AG04449 (cell line): ENCODE measurements around the gene ZBTB42.

Experiments used
- CTCF ChIA-PET: fragments of 350-600 bp; formaldehyde crosslinking; extraction: SDS; loops from one replicate; lab custom pipeline; 2021; ENCODE audit warnings: antibody characterized with exemption; lab: Yijun Ruan, JAX
- POLR2A ChIA-PET: fragments of 400-600, 350-600 bp; formaldehyde crosslinking; extraction: SDS; loops from one replicate; lab custom pipeline; 2020; ENCODE audit warnings: antibody characterized with exemption, inconsistent platforms; lab: Yijun Ruan, JAX
- DNase-seq: peaks from one replicate; pipeline ENCODE4 v3.0.0-alpha.2; 2010; ENCODE audit warnings: low read depth, low spot score
- H3K4me3 ChIP-seq: 2 replicates; pipeline ENCODE4 v1.5.1; 2011; ENCODE audit warnings: low read depth, mild to moderate bottlenecking, control low read depth, low read length
- TF ChIP-seq, protein P1 (sequence below): IDR thresholded peaks from one replicate; pipeline ENCODE4 v1.5.1; 2011; ENCODE audit warnings: mild to moderate bottlenecking, moderate library complexity, low read length, control low read depth, inconsistent platforms; ENCODE audit not compliant: insufficient read depth; ENCODE audit errors: missing control alignments

ZBTB42 gene

DNA sequence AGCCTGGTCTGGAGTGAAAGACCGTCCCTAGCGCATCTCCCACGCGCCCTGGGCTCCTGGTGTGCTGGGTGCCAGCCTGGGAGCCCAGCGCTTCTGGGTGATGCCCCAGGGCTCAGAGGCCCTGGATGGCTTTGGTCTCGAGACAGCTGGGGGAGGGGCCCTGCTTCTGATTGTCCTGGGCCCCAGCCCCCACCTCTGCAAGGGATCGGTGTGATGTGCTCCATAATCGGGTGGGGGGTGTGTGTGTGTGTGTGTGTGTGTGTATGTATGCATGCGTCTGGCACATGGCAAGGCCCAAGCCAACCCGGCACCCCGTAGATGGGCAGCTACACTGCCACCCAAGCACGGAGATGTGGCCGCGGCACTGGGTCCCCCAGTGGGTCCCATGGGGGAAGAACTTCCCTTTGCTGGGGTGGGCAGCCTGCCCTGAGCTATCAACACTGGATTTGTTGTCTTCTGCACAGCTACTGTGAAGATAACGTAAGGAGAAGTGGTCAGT lies 3.1 kb downstream of the ZBTB42 start:
- H3K4me3 ChIP-seq, result no peak overlapping the region
- ChIA-PET POLR2A (no interaction called here), CTCF (interaction anchor here (0.8 to 1.5 kb wide), 2 partner anchors 33 to 37 kb away, joined by 3 read pairs; no protein-coding TSS in a partner anchor)
- DNase-seq, result no peak
- TF ChIP-seq, protein P1, sequence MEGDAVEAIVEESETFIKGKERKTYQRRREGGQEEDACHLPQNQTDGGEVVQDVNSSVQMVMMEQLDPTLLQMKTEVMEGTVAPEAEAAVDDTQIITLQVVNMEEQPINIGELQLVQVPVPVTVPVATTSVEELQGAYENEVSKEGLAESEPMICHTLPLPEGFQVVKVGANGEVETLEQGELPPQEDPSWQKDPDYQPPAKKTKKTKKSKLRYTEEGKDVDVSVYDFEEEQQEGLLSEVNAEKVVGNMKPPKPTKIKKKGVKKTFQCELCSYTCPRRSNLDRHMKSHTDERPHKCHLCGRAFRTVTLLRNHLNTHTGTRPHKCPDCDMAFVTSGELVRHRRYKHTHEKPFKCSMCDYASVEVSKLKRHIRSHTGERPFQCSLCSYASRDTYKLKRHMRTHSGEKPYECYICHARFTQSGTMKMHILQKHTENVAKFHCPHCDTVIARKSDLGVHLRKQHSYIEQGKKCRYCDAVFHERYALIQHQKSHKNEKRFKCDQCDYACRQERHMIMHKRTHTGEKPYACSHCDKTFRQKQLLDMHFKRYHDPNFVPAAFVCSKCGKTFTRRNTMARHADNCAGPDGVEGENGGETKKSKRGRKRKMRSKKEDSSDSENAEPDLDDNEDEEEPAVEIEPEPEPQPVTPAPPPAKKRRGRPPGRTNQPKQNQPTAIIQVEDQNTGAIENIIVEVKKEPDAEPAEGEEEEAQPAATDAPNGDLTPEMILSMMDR, result no peak

DNA sequence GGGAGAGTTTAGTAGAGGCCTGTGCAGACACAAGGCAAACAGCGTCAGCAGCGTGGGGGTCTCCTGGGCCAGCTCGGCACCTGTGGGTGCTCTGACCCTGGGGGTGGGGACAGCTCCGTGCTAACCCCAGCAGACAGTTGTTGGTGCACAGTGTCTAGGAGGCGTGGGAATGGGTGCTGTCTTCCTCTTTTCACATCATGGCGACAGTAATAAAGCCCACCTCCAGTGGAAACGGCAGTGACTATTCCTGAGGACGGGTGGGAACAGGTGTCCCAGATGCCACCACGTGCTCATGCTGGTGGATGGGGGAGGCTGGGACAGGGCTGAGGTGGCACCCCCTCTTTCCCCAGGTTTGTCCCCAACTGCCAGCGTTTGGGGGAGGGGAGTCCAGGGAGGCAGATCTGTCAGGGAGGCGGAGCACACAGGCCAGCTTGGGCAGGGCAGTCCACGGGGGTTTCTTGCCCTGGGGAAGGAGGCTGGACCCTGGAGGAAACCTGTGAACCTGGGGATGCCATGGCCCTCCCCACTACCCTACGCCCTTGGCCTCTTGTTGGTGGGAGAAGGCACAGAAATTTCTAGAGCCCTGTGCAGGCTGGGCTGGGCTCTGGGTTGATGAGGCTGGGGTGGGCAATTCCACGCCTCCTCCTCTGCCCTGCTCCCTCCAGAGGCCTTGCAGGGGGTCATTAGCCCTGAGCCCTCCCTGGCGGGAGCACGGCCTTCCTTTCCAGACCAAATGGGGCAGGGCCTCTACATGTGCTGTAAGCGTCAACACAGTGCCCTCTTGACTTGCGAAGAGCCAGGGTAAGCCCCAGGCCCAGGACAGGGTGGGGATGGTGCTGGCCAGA lies 3.8 kb downstream of the ZBTB42 start:
- TF ChIP-seq, protein P1, result no peak
- DNase-seq, result no peak
- CTCF ChIA-PET, result interaction anchor here (0.8 to 1.8 kb wide), 4 partner anchors 16 to 38 kb away, joined by 3 to 4 read pairs (median 3); no protein-coding TSS in a partner anchor
- H3K4me3 ChIP-seq, result no peak overlapping the region
- POLR2A ChIA-PET, result no interaction called here

DNA sequence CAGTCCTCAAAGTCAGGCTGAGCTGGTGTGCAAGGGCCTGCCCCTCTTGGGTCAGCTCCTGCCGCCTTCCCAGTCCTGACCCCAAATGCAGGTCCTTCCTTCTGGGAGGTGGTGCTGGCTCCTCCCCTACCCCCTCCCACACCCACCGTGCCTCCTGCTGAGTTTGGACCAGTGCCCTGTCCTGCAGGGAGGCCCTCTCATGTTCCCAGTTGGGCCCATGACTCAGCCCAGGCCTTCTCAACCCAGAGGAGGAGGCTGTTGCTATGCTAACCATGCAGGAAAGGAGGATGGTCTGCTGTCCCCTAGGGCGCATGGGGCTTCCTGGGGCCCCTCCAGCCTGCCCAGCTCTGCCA lies 4.4 kb downstream of the ZBTB42 start:
- CTCF ChIA-PET, result interaction anchor here (1.0 to 1.8 kb wide), 2 partner anchors 15 to 21 kb away, joined by 3 to 4 read pairs; no protein-coding TSS in a partner anchor

DNA sequence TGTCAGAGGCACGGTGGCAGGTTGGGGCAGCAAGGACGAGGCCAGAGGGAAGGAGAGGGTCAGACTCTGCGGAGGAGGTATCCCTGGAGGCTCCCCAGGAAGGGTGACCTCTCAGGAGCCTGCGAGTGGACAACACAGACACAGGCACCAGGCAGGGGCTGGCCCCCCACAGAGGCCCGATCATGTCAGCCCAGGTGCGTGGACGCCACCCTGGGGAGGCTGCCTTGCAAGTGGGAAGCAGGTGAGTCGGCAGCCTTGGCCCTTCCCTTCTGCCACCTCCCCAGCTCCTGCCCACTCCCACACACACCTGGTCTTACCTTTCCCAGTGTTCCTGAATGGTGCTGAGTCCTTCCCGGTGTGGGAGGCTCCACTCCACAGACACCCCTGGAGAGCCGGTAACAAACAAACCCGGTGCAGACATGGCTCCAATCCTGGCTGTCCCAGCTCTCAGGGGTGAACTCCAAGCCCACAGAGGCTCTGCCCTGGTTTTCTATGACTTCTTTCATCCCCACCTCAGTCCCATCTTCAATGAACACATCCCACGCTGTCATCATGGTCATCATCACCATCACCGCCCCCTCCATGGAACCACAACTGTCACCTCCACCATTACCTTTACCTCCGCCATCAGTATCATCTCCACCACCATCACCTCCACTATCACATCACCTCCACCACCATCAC lies 5.2 kb downstream of the ZBTB42 start:
- ChIA-PET CTCF (interaction anchor here (1.0 to 1.8 kb wide), 2 partner anchors 15 to 20 kb away, joined by 3 to 4 read pairs; no protein-coding TSS in a partner anchor), POLR2A (no interaction called here)
- H3K4me3 ChIP-seq, result no peak overlapping the region
- no peak for DNase-seq
- TF ChIP-seq, protein P1, result no peak

More for the DNA sequence above, 4.4 kb downstream of the ZBTB42 start:
- POLR2A ChIA-PET, result no interaction called here
- H3K4me3 ChIP-seq, result no peak overlapping the region
- TF ChIP-seq, protein P1, result no peak
- DNase-seq, result no peak

DNA sequence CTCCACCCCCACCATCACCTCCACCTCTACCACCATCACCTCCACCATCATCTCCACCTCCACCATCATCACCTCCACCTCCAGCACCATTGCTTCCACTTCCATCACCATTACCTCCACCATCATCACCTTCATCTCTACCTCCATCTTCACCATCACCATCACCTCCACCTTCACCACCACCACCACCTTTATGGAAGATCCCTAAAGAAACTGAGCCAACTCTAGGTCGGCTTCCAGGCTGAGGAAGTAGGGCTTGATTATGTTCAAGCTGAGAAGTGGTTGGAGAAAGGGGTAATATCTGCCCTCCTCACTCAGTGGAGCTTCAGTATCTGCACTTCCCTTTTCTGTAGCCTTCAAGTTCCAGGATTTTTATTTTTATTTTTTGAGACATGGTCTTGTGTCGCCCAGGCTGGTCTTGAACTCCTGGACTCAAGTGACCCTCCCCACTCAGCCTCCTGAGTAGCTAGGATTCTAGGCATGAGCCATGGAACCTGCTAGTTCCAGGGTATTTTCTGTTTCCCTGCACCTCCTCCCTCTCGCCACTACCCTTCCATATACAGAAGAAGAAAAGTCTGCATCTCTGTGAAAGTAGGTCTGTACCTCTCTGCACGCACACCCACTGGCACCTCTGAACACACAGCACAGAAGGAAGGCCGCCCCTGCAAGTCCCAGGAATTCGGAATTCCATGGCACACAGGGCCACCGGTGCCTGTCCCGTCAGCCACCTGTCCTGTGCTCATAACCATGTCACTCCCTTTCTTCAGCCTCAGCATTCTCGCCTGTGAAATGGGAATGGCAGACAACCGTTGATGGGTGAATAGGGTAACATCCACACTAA lies 5.9 kb downstream of the ZBTB42 start:
- TF ChIP-seq, protein P1, result no peak
- no peak overlapping the region for H3K4me3 ChIP-seq
- DNase-seq, result no peak
- ChIA-PET POLR2A (no interaction called here), CTCF (interaction anchor here (1.8 kb wide), 1 partner anchor 19 kb away, joined by 4 read pairs; no protein-coding TSS in a partner anchor)
